ENCODE measurements around the gene HSFX3.
A peak's percentile ranks its signal among the peaks of the same experiment; 100 is the strongest.
"Not testable (repeated sequence)": the region's sequence is repeated elsewhere in the genome, so short reads cannot be mapped to it uniquely, and the experiment has no call there.

The HSFX3 gene

DNA sequence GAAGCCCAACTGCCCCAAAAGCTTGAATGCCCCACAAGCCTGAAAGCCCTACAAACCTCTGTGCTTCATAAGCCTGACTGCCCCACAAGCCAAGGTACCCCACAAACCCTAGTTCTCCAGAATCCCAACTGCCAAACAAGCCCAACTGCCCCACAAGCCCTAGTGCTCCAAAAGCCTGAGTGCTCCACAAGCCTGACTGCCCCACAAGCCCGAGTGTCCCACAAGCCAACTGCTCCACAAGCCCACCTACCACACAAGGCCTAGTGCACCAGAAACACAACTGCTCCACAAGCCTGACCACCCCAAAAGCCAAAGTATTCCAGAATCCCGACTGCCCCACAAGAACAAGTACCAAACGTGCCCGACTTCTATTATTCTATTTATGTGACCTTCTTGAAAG, 13.6 kb upstream of the HSFX3 start:
- no peak for ATAC-seq (replicated peaks)
- no peaks in the 10 kb centered on the region for H3K36me3 Mint-ChIP-seq
- peaks cover 0 to 4% of the 10 kb centered on the region in 2 donors for H3K27me3 Mint-ChIP-seq
- H3K4me3 Mint-ChIP-seq = no peak overlapping the region
- no peaks in the 10 kb centered on the region for H3K4me1 Mint-ChIP-seq
- no peak for DNase-seq
- H3K27ac Mint-ChIP-seq = no peak overlapping the region
- H3K9me3 Mint-ChIP-seq = no peaks in the 10 kb centered on the region

- H3K4me1 Mint-ChIP-seq; H3K4me3 Mint-ChIP-seq; H3K36me3 Mint-ChIP-seq; DNase-seq; H3K27me3 Mint-ChIP-seq; ATAC-seq (replicated peaks); H3K9me3 Mint-ChIP-seq; H3K27ac Mint-ChIP-seq: not testable (repeated sequence)
Observed at GRCh38 chrX:149555251-149555650, 5.5 kb upstream of the HSFX3 start.

DNA sequence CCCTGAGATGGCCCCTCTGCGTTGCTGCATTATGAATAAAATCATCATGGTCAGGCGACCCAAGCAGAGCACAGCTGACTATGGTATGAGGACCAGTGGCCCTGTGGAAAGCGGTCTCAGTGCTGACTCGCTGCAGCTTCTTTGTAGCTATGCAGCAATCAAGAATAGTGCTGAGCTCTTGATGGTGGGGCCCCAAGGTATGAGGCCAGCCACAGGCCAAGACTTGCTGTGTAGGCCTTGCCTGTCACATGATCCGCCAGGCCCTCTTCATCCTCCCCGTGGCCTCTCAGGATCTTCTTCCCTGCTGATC, 2.2 kb upstream of the HSFX3 start:
- not testable (repeated sequence) for H3K4me1 Mint-ChIP-seq; ATAC-seq (replicated peaks); DNase-seq

GRCh38 chrX:149551245-149551938, 1.7 kb upstream of the HSFX3 start:
- H3K27ac Mint-ChIP-seq, H3K4me3 Mint-ChIP-seq, DNase-seq: not testable (repeated sequence)

More for the DNA sequence above, 2.2 kb upstream of the HSFX3 start:
- not testable (repeated sequence) for H3K9me3 Mint-ChIP-seq, H3K27me3 Mint-ChIP-seq, H3K36me3 Mint-ChIP-seq, H3K4me3 Mint-ChIP-seq, H3K27ac Mint-ChIP-seq

DNA sequence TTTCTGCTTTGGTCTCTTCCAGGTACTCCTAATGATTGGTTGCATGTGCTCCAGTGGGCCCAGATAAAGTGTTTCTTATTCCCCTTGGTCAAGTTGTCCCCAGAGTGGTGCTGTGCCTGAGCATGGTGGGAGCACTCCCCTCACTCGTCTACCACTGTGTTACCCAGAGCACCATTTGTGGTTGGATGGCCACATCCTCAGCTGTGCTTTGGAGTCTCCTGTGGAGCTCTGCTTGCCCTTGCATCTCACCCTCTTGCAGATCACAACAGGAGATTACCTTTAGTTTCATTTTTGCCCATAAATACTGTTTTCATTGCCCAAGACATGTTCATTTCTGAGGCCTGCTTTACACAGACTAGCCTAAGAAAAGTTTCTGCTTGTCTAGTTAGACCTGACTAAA, 730 bp upstream of the HSFX3 start:
- H3K27ac Mint-ChIP-seq; H3K27me3 Mint-ChIP-seq; H3K4me3 Mint-ChIP-seq; DNase-seq; H3K9me3 Mint-ChIP-seq; ATAC-seq (replicated peaks); H3K4me1 Mint-ChIP-seq; H3K36me3 Mint-ChIP-seq: not testable (repeated sequence)

More at GRCh38 chrX:149551245-149551938, 1.7 kb upstream of the HSFX3 start:
- not testable (repeated sequence) for H3K36me3 Mint-ChIP-seq, H3K4me1 Mint-ChIP-seq, H3K9me3 Mint-ChIP-seq, H3K27me3 Mint-ChIP-seq
- ATAC-seq (replicated peaks) = peak; percentile 74 to 81

DNA sequence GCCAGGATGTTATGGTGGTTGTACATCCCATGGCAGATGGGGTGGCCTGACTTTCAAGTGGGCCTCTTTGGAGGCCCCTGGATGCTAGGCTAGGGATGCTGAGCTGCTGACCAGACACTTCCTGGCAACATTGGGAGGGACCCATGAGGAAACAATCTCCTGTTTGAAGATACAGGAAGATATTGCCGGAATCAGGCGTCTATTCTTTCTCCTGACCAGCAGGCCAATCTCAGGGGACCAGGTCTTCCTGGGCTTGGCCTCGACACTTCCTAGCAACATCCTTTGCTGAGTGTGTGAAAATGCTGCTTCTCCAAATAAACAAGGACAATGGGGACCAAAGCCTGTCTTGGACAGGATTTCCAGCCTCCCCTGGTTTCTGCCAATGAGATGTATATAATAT, 1.9 kb downstream of the HSFX3 start:
- not testable (repeated sequence) for H3K27ac Mint-ChIP-seq; H3K36me3 Mint-ChIP-seq; H3K4me3 Mint-ChIP-seq; H3K9me3 Mint-ChIP-seq; H3K4me1 Mint-ChIP-seq; DNase-seq; ATAC-seq (replicated peaks); H3K27me3 Mint-ChIP-seq

- H3K36me3 Mint-ChIP-seq; H3K27me3 Mint-ChIP-seq; H3K4me3 Mint-ChIP-seq; H3K27ac Mint-ChIP-seq; H3K9me3 Mint-ChIP-seq; DNase-seq; H3K4me1 Mint-ChIP-seq; ATAC-seq (replicated peaks): not testable (repeated sequence)
Observed at GRCh38 chrX:149546962-149547361, 2.8 kb downstream of the HSFX3 start.

GRCh38 chrX:149545545-149546543, 3.9 kb downstream of the HSFX3 start:
- ATAC-seq (replicated peaks) = peak; percentile 72 to 74
- not testable (repeated sequence) for H3K4me3 Mint-ChIP-seq, DNase-seq, H3K36me3 Mint-ChIP-seq, H3K9me3 Mint-ChIP-seq, H3K27me3 Mint-ChIP-seq
- Mint-ChIP-seq H3K4me1 (peaks cover 4 to 12% of the 10 kb centered on the region in 2 donors), H3K27ac (peak overlapping the region; percentile 49)

GRCh38 chrX:149541521-149542047, 8.1 kb downstream of the HSFX3 start:
- no peaks in the 10 kb centered on the region for H3K27me3 Mint-ChIP-seq
- H3K9me3 Mint-ChIP-seq = no peaks in the 10 kb centered on the region
- H3K36me3 Mint-ChIP-seq = peaks cover 4 to 5% of the 10 kb centered on the region in 2 donors
- peak overlapping the region; percentile 90 to 91 for H3K4me3 Mint-ChIP-seq
- H3K27ac Mint-ChIP-seq = peak overlapping the region; percentile 98
- ATAC-seq (replicated peaks) (no peak), DNase-seq (no peak)
- H3K4me1 Mint-ChIP-seq = peaks cover 7 to 23% of the 10 kb centered on the region in 2 donors

DNA sequence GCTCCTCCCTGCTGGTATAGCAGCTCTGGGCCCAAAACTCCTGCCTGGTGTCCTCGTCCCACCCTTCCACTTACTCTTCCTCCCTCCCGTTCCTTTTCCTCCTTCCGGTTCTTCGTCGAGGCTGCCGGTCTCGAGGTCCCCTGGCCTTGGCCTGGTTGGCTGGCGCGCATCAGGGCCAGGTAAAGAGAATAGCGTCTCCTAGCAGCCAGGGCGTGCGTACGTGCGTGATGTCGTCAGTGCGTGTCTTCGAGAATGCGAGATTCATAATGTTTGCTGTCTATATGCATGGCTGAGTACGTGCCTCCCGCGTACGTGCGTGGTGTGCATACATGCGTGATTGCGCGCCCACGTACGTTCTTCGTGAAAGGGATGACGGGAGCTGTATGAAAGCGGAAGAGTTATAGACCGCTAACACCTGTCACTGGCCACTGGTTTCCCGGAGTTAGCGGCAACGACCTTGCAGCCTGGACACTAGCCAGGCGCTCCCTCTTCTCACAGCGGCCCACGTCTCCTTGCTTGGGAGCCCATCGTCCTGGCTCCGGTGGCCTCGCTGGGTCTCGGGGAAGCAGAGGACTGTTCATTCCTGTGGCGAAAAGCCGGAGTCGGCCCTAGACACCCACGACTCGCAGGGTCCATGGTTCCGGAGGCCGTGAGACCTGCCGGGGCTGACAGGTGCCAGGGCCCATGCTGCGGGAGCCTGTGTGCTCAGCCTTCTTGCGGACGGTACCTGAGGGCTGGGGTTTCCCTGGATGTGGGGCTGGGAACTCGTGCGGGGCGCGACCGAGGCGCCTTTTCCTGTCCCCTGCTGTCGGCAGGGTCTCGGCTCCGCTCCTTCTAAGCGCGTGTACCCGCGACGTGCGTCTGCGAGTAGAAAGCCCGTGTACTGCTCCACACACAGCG, 8.9 kb downstream of the HSFX3 start, which contains the start of gene EOLA1:
EOLA1 (plus strand) TSS at position 392 of the 900 bp plus-strand sequence. CDS start 4,619 bp downstream, outside the sequence.
- Mint-ChIP-seq H3K4me3 (peak within 1 kb of the TSS; percentile 90 to 94), H3K4me1 (peaks cover 7 to 22% of the 10 kb centered on the region in 2 donors), H3K27me3 (no peaks in the 10 kb centered on the region), H3K27ac (peak within 1 kb of the TSS; percentile 98), H3K9me3 (no peaks in the 10 kb centered on the region), H3K36me3 (peaks cover 4 to 5% of the 10 kb centered on the region in 2 donors)
- DNase-seq = peak; percentile 88
- ATAC-seq (replicated peaks) = peak; percentile 83 to 84

- ATAC-seq (replicated peaks) = peak; percentile 40 to 57
- DNase-seq = no peak
- Mint-ChIP-seq H3K36me3 (peaks cover 4 to 7% of the 10 kb centered on the region in 2 donors), H3K9me3 (no peaks in the 10 kb centered on the region), H3K4me3 (peak overlapping the region; percentile 90 to 91), H3K27ac (peak overlapping the region; percentile 98), H3K27me3 (no peaks in the 10 kb centered on the region), H3K4me1 (peaks cover 7 to 16% of the 10 kb centered on the region in 2 donors)
Observed at GRCh38 chrX:149540131-149540620, 9.5 kb downstream of the HSFX3 start.

- no peaks in the 10 kb centered on the region for H3K9me3 Mint-ChIP-seq
- ATAC-seq (replicated peaks) = peak; percentile 48 to 55
- H3K27ac Mint-ChIP-seq = peak overlapping the region; percentile 86
Observed at GRCh38 chrX:149539283-149540130, 10.2 kb downstream of the HSFX3 start.

DNA sequence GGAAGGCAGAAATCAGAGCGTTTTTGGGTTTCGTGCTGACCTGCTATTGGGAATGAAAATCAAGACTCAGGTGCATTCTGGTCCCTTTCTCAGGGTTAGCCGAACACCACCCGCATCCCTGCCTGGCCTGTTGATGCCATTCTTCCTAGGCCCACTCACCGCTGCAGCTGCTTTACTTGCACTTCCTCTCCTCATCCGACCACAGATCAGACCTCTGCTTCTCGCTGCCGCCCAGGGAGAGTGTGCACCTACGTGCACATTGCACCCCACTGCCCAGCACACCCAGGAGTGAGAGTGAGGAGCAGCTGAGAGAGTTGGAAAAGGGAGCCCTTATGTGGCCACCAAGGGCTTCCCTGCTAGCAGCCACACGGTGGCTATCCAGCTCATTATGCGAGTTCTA, 12.2 kb downstream of the HSFX3 start:
- not testable (repeated sequence) for H3K27ac Mint-ChIP-seq; ATAC-seq (replicated peaks); H3K27me3 Mint-ChIP-seq; DNase-seq; H3K4me3 Mint-ChIP-seq; H3K9me3 Mint-ChIP-seq
- H3K4me1 Mint-ChIP-seq = peaks cover 6 to 20% of the 10 kb centered on the region in 2 donors
- peaks cover 3 to 13% of the 10 kb centered on the region in 2 donors for H3K36me3 Mint-ChIP-seq

More at GRCh38 chrX:149539283-149540130, 10.2 kb downstream of the HSFX3 start:
- H3K4me1 Mint-ChIP-seq = peaks cover 7 to 16% of the 10 kb centered on the region in 2 donors
- H3K4me3 Mint-ChIP-seq = peak overlapping the region; percentile 90 to 94
- peaks cover under 1 to 9% of the 10 kb centered on the region in 2 donors for H3K36me3 Mint-ChIP-seq
- peak; percentile 77 for DNase-seq
- H3K27me3 Mint-ChIP-seq = no peaks in the 10 kb centered on the region
